B cell (primary cell): Measurements from ENCODE around the gene CAMTA1. TPM values are rescaled to one million over a fixed set of nuclear protein-coding genes. Genes with fewer than 3 reads are reported as not detected.

Source experiments
- ATAC-seq: fragments of 200-7000 bp; cut with Tn5 transposase; one replicate; pipeline ENCODE4 v1.10.0; 2021; ENCODE audit warnings: low read depth, mild to moderate bottlenecking, moderate number of reproducible peaks, moderate library complexity
- CTCF ChIA-PET: fragments of 350-600 bp; sonication (Branson Sonifier 250); formaldehyde crosslinking; loops from one replicate; lab custom pipeline; 2021; ENCODE audit warnings: antibody characterized with exemption, inconsistent platforms; lab: Charles Lee
- POLR2A ChIA-PET: fragments of 350-600 bp; sonication (Branson Sonifier 250); formaldehyde crosslinking; loops from one replicate; lab custom pipeline; 2021; ENCODE audit warnings: antibody characterized with exemption; lab: Charles Lee
- DNase-seq: peaks from one replicate; pipeline ENCODE4 v3.0.0; 2013
- H2AFZ ChIP-seq: 2 replicates; pipeline ENCODE4 v1.6.1; 2012; ENCODE audit warnings: mild to moderate bottlenecking, low read depth, low read length; ENCODE audit not compliant: insufficient read depth, poor library complexity, severe bottlenecking
- H3K27ac ChIP-seq, 2 donors: 1 replicate in 1 of 2; 2 replicates in 1 of 2; pipeline ENCODE4 v1.5.1; 2012 to 2013; ENCODE audit warnings: low read length in 2 of 2, mild to moderate bottlenecking in 2 of 2, moderate library complexity in 1 of 2
- H3K27me3 ChIP-seq, 4 experiments: fragments of 200-600 bp in 1 of 4; sonication (generic) in 1 of 4; replicated peaks in 1 of 4; 1 replicate in 2 of 4; 2 replicates in 2 of 4; pipeline versions ENCODE4 v1.6.1 to v1.7.0; 2013 to 2016; ENCODE audit warnings: low read length in 3 of 4, mild to moderate bottlenecking in 2 of 4, mixed read lengths in 1 of 4, moderate library complexity in 1 of 4; ENCODE audit not compliant: insufficient read depth in 4 of 4, control insufficient read depth in 3 of 4; ENCODE audit errors: control extremely low read depth in 1 of 4
- H3K36me3 ChIP-seq, 2 experiments: replicated peaks in 1 of 2; 1 replicate in 1 of 2; 2 replicates in 1 of 2; pipeline versions ENCODE4 v1.6.1 to v1.7.1; 2013; ENCODE audit warnings: low read length in 1 of 2; ENCODE audit not compliant: insufficient read depth in 2 of 2, control insufficient read depth in 1 of 2; ENCODE audit errors: control extremely low read depth in 1 of 2, extremely low read depth in 1 of 2
- H3K4me1 ChIP-seq, 2 donors: fragments of 200-600 bp in 1 of 2; sonication (generic) in 1 of 2; 1 replicate in 1 of 2; 2 replicates in 1 of 2; pipeline versions ENCODE4 v1.5.1 to v1.6.1; 2013 to 2017; ENCODE audit warnings: low read length in 2 of 2; ENCODE audit not compliant: control insufficient read depth in 2 of 2, insufficient read depth in 2 of 2
- H3K4me2 ChIP-seq: replicated peaks from 2 replicates; pipeline ENCODE3; 2012; ENCODE audit warnings: mild to moderate bottlenecking, low read depth, low read length; ENCODE audit not compliant: poor library complexity, severe bottlenecking
- H3K4me3 ChIP-seq, 5 experiments: fragments of 200-600 bp in 1 of 5; sonication (generic) in 1 of 5; 1 replicate in 3 of 5; 2 replicates in 2 of 5; pipeline versions ENCODE4 v1.5.1 to v1.7.0; 2011 to 2016; ENCODE audit warnings: low read length in 4 of 5, mild to moderate bottlenecking in 4 of 5, low read depth in 2 of 5, control low read depth in 1 of 5, moderate library complexity in 1 of 5; ENCODE audit not compliant: insufficient read depth in 1 of 5; ENCODE audit errors: control extremely low read depth in 1 of 5, extremely low read depth in 1 of 5
- H3K79me2 ChIP-seq: fragments of 200-600 bp; sonication (generic); one replicate; pipeline ENCODE4 v1.6.0; 2016; ENCODE audit warnings: low read length; ENCODE audit not compliant: control insufficient read depth, insufficient read depth
- H3K9ac ChIP-seq: fragments of 200-600 bp; sonication (generic); 2 replicates; pipeline ENCODE4 v1.6.1; 2017; ENCODE audit warnings: mild to moderate bottlenecking, low read length, moderate library complexity
- H3K9me3 ChIP-seq, 3 donors: one replicate each; pipeline versions ENCODE4 v1.6.1 to v1.7.1; 2013; ENCODE audit warnings: low read length in 2 of 3; ENCODE audit not compliant: control insufficient read depth in 2 of 3, insufficient read depth in 1 of 3; ENCODE audit errors: control extremely low read depth in 1 of 3
- H4K20me1 ChIP-seq: 2 replicates; pipeline ENCODE4 v1.6.0; 2012; ENCODE audit warnings: mild to moderate bottlenecking, low read length; ENCODE audit not compliant: insufficient read depth, control insufficient read depth, poor library complexity, severe bottlenecking
- H3K27ac Mint-ChIP-seq: one replicate; pipeline ENCODE4 v1.8.0; 2021; ENCODE audit warnings: mixed read lengths
- H3K27me3 Mint-ChIP-seq: one replicate; pipeline ENCODE4 v1.8.0; 2021; ENCODE audit warnings: mixed read lengths
- H3K4me1 Mint-ChIP-seq: one replicate; pipeline ENCODE4 v1.8.0; 2021; ENCODE audit warnings: mixed read lengths
- H3K4me3 Mint-ChIP-seq: one replicate; pipeline ENCODE4 v1.8.0; 2021; ENCODE audit warnings: mixed read lengths
- H3K9me3 Mint-ChIP-seq: one replicate; pipeline ENCODE4 v1.8.0; 2022; ENCODE audit warnings: mixed read lengths; ENCODE audit not compliant: insufficient read depth
- CTCF ChIP-seq: fragments of 200-600 bp; IDR thresholded peaks from one replicate; pipeline ENCODE4 v1.8.0; 2022; ENCODE audit warnings: antibody characterized with exemption, mild to moderate bottlenecking
- EZH2 ChIP-seq: IDR thresholded peaks from 2 replicates; pipeline ENCODE4 v1.6.1; 2012; ENCODE audit warnings: borderline replicate concordance, low read depth, mild to moderate bottlenecking, moderate library complexity, low read length; ENCODE audit not compliant: insufficient read depth, poor library complexity, severe bottlenecking
- WGBS: methylation state at CpG from one replicate; pipeline ENCODE4 v1.1.5; 2013; ENCODE audit warnings: missing lambda C conversion rate; ENCODE audit not compliant: insufficient coverage; 5-methylcytosine and 5-hydroxymethylcytosine counted together
- intact Hi-C: fragments of 100-400 bp; cut with micrococcal nuclease; formaldehyde crosslinking; loops from one replicate; pipeline ENCODE4 v1.10.0; 2022
- polyA plus RNA-seq: library from polyadenylated mRNA; depleted of rRNA; stranded (reverse); fragments of >200 nt; gene quantifications from 2 replicates; pipeline ENCODE4 v1.2.3, GENCODE V29; 2012
- total RNA-seq, 2 donors: library from RNA; stranded (reverse); fragments of 120-200 nt in 1 of 2; gene quantifications; 1 replicate in 1 of 2; 2 replicates in 1 of 2; pipeline versions ENCODE4 v1.2.3 to v1.2.4, GENCODE V29; 2013 to 2022

CAMTA1 gene
- total and polyA plus RNA-seq, 2 donors (not counting 1 experiment from before 2014, with no cell fraction given): 42.2 to 45.7 TPM

GRCh38 chr1:7470904-7471638 is 685.8 kb downstream of the CAMTA1 start:
- H3K9ac ChIP-seq: no peak overlapping the region
- WGBS: 77% methylated on average over 12 of the region's 12 CpGs
- intact Hi-C loops: no loop called here
- ATAC-seq: no peak
- H3K79me2 ChIP-seq: no peaks in the 10 kb centered on the region
- H3K27ac ChIP-seq: no peak overlapping the region
- Mint-ChIP-seq H3K4me1 (no peaks in the 10 kb centered on the region), H3K9me3 (no peaks in the 10 kb centered on the region), H3K27ac (no peak overlapping the region), H3K27me3 (peaks cover 3% of the 10 kb centered on the region), H3K4me3 (no peak overlapping the region)
- H2AFZ ChIP-seq: no peak overlapping the region
- no peaks in the 10 kb centered on the region for H3K36me3 ChIP-seq
- TF ChIP-seq EZH2: no peak
- TF ChIP-seq CTCF: no peak
- CTCF ChIA-PET: no interaction called here
- POLR2A ChIA-PET: no interaction called here
- no peak overlapping the region for H3K4me2 ChIP-seq
- H3K27me3 ChIP-seq: no peaks in the 10 kb centered on the region
- no peaks in the 10 kb centered on the region for H3K4me1 ChIP-seq
- DNase-seq: no peak
- no peaks in the 10 kb centered on the region for H4K20me1 ChIP-seq
- H3K4me3 ChIP-seq: no peak overlapping the region
- peaks cover 0 to 2% (median 0%) of the 10 kb centered on the region in 3 donors for H3K9me3 ChIP-seq

GRCh38 chr1:7471836-7472235 is 686.6 kb downstream of the CAMTA1 start:
- WGBS: 91% methylated on average over 14 of the region's 14 CpGs
- ChIA-PET POLR2A (no interaction called here), CTCF (no interaction called here)
- H3K4me2 ChIP-seq: no peak overlapping the region
- H3K9me3 ChIP-seq: peaks cover 0 to 2% (median 0%) of the 10 kb centered on the region in 3 donors
- Mint-ChIP-seq H3K4me1 (no peaks in the 10 kb centered on the region), H3K4me3 (no peak overlapping the region), H3K27me3 (peaks cover 3% of the 10 kb centered on the region), H3K27ac (no peak overlapping the region), H3K9me3 (no peaks in the 10 kb centered on the region)
- no peaks in the 10 kb centered on the region for H3K4me1 ChIP-seq
- no peaks in the 10 kb centered on the region for H3K79me2 ChIP-seq
- ATAC-seq (no peak), DNase-seq (no peak)
- no peak overlapping the region for H3K27ac ChIP-seq
- no peak overlapping the region for H3K4me3 ChIP-seq
- H2AFZ ChIP-seq: no peak overlapping the region
- H3K36me3 ChIP-seq: no peaks in the 10 kb centered on the region
- H3K27me3 ChIP-seq: no peaks in the 10 kb centered on the region
- no peaks in the 10 kb centered on the region for H4K20me1 ChIP-seq
- intact Hi-C loops: no loop called here
- H3K9ac ChIP-seq: no peak overlapping the region
- no peak for TF ChIP-seq CTCF
- TF ChIP-seq EZH2: no peak
